PC-3 (cell line): Measurements from ENCODE around the gene SRGAP3. TPM values are rescaled to one million over a fixed set of nuclear protein-coding genes. Genes with fewer than 3 reads are reported as not detected.
A peak's percentile ranks its signal among the peaks of the same experiment; 100 is the strongest.

ENCODE experiments used
- ATAC-seq: fragments of 200-7000 bp; cut with Tn5 transposase; 2 replicates; pipeline ENCODE4 v1.9.1; 2020; ENCODE audit warnings: mild to moderate bottlenecking, moderate library complexity
- BruUV-seq: library from RNA; stranded (reverse); fragments of 400-500 nt; replicated peaks from 2 replicates; lab custom pipeline; 2021; lab: Mats Ljungman, UMichigan
- CTCF ChIA-PET: fragments of 300-600 bp; sonication (Branson Sonifier 250); formaldehyde crosslinking; loops from one replicate; lab custom pipeline; 2022; ENCODE audit warnings: antibody characterized with exemption; lab: Charles Lee
- POLR2A ChIA-PET: fragments of 300-600 bp; sonication (Branson Sonifier 250); formaldehyde crosslinking; loops from one replicate; lab custom pipeline; 2022; ENCODE audit warnings: antibody characterized with exemption; ENCODE audit not compliant: unreplicated experiment; lab: Charles Lee
- DNase-seq: peaks from one replicate; pipeline ENCODE4 v3.0.0-alpha.2; 2015
- H2AFZ ChIP-seq: fragments of 300-600 bp; sonication (generic); 2 replicates; pipeline ENCODE4 v1.6.0; 2016; ENCODE audit warnings: antibody characterized with exemption, low read length
- H3F3A ChIP-seq: fragments of 300-600 bp; sonication (generic); one replicate; pipeline ENCODE4 v1.6.0; 2017; ENCODE audit warnings: antibody characterized with exemption, low read length, control low read depth, mild to moderate bottlenecking; ENCODE audit not compliant: unreplicated experiment
- H3K27ac ChIP-seq: fragments of 300-600 bp; sonication (generic); 2 replicates; pipeline ENCODE4 v1.5.1; 2016; ENCODE audit warnings: mild to moderate bottlenecking, low read length
- H3K27me3 ChIP-seq: fragments of 300-600 bp; sonication (generic); 2 replicates; pipeline ENCODE4 v1.6.1; 2016; ENCODE audit warnings: low read length, mixed read lengths
- H3K36me3 ChIP-seq: fragments of 300-600 bp; sonication (generic); 2 replicates; pipeline ENCODE4 v1.6.1; 2016; ENCODE audit warnings: low read depth, mixed run types, low read length, mixed read lengths
- H3K4me1 ChIP-seq: fragments of 300-600 bp; sonication (generic); 2 replicates; pipeline ENCODE4 v1.5.1; 2016; ENCODE audit warnings: low read length; ENCODE audit not compliant: insufficient read depth
- H3K4me2 ChIP-seq: fragments of 300-600 bp; sonication (generic); 2 replicates; pipeline ENCODE4 v1.6.0; 2016; ENCODE audit warnings: low read length
- H3K4me3 ChIP-seq: fragments of 300-600 bp; sonication (generic); 2 replicates; pipeline ENCODE4 v1.5.1; 2016; ENCODE audit warnings: mild to moderate bottlenecking, low read length, mixed read lengths
- H3K79me2 ChIP-seq: fragments of 300-600 bp; sonication (generic); 2 replicates; pipeline ENCODE4 v1.6.1; 2017; ENCODE audit warnings: low read length, mixed read lengths
- H3K9ac ChIP-seq: fragments of 300-600 bp; sonication (generic); 2 replicates; pipeline ENCODE4 v1.6.0; 2016; ENCODE audit warnings: mild to moderate bottlenecking, low read length
- H3K9me2 ChIP-seq: fragments of 300-600 bp; sonication (generic); replicated peaks from 2 replicates; pipeline ENCODE4 v1.6.1; 2016; ENCODE audit warnings: mixed run types, low read length, mixed read lengths
- H3K9me3 ChIP-seq: fragments of 300-600 bp; sonication (generic); 2 replicates; pipeline ENCODE4 v1.6.1; 2016; ENCODE audit warnings: low read length, mixed read lengths
- H4K20me1 ChIP-seq: fragments of 300-600 bp; sonication (generic); 2 replicates; pipeline ENCODE4 v1.6.1; 2016; ENCODE audit warnings: low read length, mixed read lengths
- CTCF ChIP-seq: fragments of 300-600 bp; sonication (generic); conservative IDR thresholded peaks from 2 replicates; pipeline ENCODE4 v1.5.1; 2017; ENCODE audit warnings: antibody characterized with exemption, low read depth, mild to moderate bottlenecking, low read length
- EZH2 ChIP-seq: fragments of 300-600 bp; sonication (generic); IDR thresholded peaks from one replicate; pipeline ENCODE4 v1.6.1; 2017; ENCODE audit warnings: antibody characterized with exemption, mild to moderate bottlenecking, low read length; ENCODE audit not compliant: unreplicated experiment
- EZH2phosphoT487 ChIP-seq: fragments of 300-600 bp; sonication (generic); IDR thresholded peaks from 2 replicates; pipeline ENCODE4 v1.6.1; 2018; ENCODE audit warnings: mild to moderate bottlenecking, antibody characterized with exemption, low read length, borderline replicate concordance
- intact Hi-C: fragments of 100-400 bp; cut with micrococcal nuclease; formaldehyde crosslinking; loops from 2 replicates; pipeline ENCODE4 v1.9.0; 2023
- total RNA-seq: library from RNA; depleted of rRNA; stranded (reverse); fragments of >200 nt; gene quantifications from 2 replicates; pipeline ENCODE4 v1.2.3, GENCODE V29; 2014

SRGAP3 gene
- total RNA-seq, 1 experiment from 2014 or later: 7.5 TPM

GRCh38 chr3:9293076-9293475 is 43.6 kb upstream of the SRGAP3 start:
- Histone ChIP-seq H3K79me2 (no peaks in the 10 kb centered on the region), H3K4me3 (no peak overlapping the region), H3K27ac (peak overlapping the region; percentile 8; the same call in 1 of the 2 replicates), H2AFZ (no peak overlapping the region), H3K9ac (no peak overlapping the region), H3K4me1 (peaks cover 9% of the 10 kb centered on the region), H3K9me3 (no peaks in the 10 kb centered on the region), H3F3A (no peaks in the 10 kb centered on the region), H3K9me2 (no peaks in the 10 kb centered on the region), H3K36me3 (no peaks in the 10 kb centered on the region), H3K4me2 (peak overlapping the region; percentile 6; the same call in 1 of the 2 replicates), H4K20me1 (no peaks in the 10 kb centered on the region), H3K27me3 (no peaks in the 10 kb centered on the region)
- no TSS peak for BruUV-seq
- ATAC-seq (peak; percentile 79), DNase-seq (peak; percentile 64)
- ChIA-PET CTCF (no interaction called here), POLR2A (no interaction called here)
- no peak for TF ChIP-seq EZH2phosphoT487
- no peak for TF ChIP-seq EZH2
- TF ChIP-seq CTCF: no peak
- intact Hi-C loops: loop anchor here (2.0 kb wide), 1 partner anchor 44 kb away; the partner anchor contains the start of gene SRGAP3

- H3K4me2 ChIP-seq: peak overlapping the region; percentile 6; the same call in 1 of the 2 replicates
- no peak overlapping the region for H3K9ac ChIP-seq
- H3F3A ChIP-seq: no peaks in the 10 kb centered on the region
- peak overlapping the region; percentile 8; the same call in 1 of the 2 replicates for H3K27ac ChIP-seq
- ChIA-PET POLR2A (no interaction called here), CTCF (no interaction called here)
- intact Hi-C loops: loop anchor here (2.0 kb wide), 1 partner anchor 44 kb away; the partner anchor contains the start of gene SRGAP3
- no peak overlapping the region for H3K4me3 ChIP-seq
- TF ChIP-seq EZH2phosphoT487 (no peak), CTCF (no peak)
- no peaks in the 10 kb centered on the region for H3K9me3 ChIP-seq
- DNase-seq (no peak), ATAC-seq (no peak)
- peaks cover 9% of the 10 kb centered on the region for H3K4me1 ChIP-seq
- H4K20me1 ChIP-seq: no peaks in the 10 kb centered on the region
- no peak overlapping the region for H2AFZ ChIP-seq
- H3K9me2 ChIP-seq: no peaks in the 10 kb centered on the region
- H3K79me2 ChIP-seq: no peaks in the 10 kb centered on the region
- no peaks in the 10 kb centered on the region for H3K36me3 ChIP-seq
- H3K27me3 ChIP-seq: no peaks in the 10 kb centered on the region
- no TSS peak for BruUV-seq
These were observed 43.1 kb upstream of the SRGAP3 start for GRCh38 chr3:9292516-9292915.

DNA sequence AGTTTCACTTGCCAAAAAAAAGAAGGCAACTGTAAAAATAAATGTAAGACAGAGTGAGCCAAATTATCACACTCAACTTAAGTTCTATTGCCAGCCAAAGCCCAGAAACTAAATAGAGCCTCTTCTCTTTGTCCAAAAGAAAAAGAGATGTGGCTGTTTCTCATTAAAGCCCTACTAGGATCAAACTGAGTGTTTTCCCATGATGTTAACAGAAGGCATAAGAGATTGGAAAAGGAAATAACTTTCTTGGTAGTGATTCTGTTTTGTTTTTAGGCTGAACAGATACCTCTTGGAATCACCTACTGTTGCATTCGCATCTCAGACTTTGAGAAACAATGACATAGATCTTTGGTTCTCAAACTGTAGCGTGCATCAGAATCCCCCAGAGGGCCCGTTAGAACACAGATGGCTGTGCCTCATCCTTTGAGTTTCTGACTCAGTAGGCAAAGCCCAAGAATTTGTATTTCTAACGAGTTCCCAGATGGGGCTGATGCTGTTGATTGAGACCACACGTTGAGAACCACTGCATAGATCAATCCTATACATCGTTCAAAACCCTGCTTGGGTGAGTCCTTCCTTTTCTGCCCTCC is 42.5 kb upstream of the SRGAP3 start:
- H3K9ac ChIP-seq: no peak overlapping the region
- H4K20me1 ChIP-seq: no peaks in the 10 kb centered on the region
- H3K27me3 ChIP-seq: no peaks in the 10 kb centered on the region
- ChIA-PET CTCF (no interaction called here), POLR2A (no interaction called here)
- no peaks in the 10 kb centered on the region for H3K79me2 ChIP-seq
- H3K4me3 ChIP-seq: no peak overlapping the region
- no peaks in the 10 kb centered on the region for H3K9me2 ChIP-seq
- no peak for TF ChIP-seq CTCF
- TF ChIP-seq EZH2phosphoT487: no peak
- no peak for TF ChIP-seq EZH2
- H3K9me3 ChIP-seq: no peaks in the 10 kb centered on the region
- DNase-seq (no peak), ATAC-seq (no peak)
- no TSS peak for BruUV-seq
- H3K4me1 ChIP-seq: peaks cover 9% of the 10 kb centered on the region
- intact Hi-C loops: loop anchor here (2.0 kb wide), 1 partner anchor 43 kb away; the partner anchor contains the start of gene SRGAP3
- H3K27ac ChIP-seq: no peak overlapping the region
- no peak overlapping the region for H2AFZ ChIP-seq
- H3K36me3 ChIP-seq: no peaks in the 10 kb centered on the region
- no peaks in the 10 kb centered on the region for H3F3A ChIP-seq
- no peak overlapping the region for H3K4me2 ChIP-seq
